Ishikawa (cell line): ENCODE measurements around the gene PATJ.

ENCODE experiments used
- CEBPB ChIP-seq: IDR thresholded peaks from 2 replicates; pipeline ENCODE4 v1.6.1; 2012
- CREB1 ChIP-seq: IDR thresholded peaks from 2 replicates; pipeline ENCODE4 v1.6.1; 2012; ENCODE audit warnings: low read depth
- EGR1 ChIP-seq: IDR thresholded peaks from 2 replicates; pipeline ENCODE4 v1.6.1; 2012
- EP300 ChIP-seq: IDR thresholded peaks from 2 replicates; pipeline ENCODE4 v1.6.1; 2012; ENCODE audit warnings: borderline replicate concordance
- FOXM1 ChIP-seq: IDR thresholded peaks from 2 replicates; pipeline ENCODE4 v1.6.1; 2012; ENCODE audit warnings: low read depth, borderline replicate concordance
- NFIC ChIP-seq: IDR thresholded peaks from 2 replicates; pipeline ENCODE4 v1.6.1; 2012
- RAD21 ChIP-seq: IDR thresholded peaks from 2 replicates; pipeline ENCODE4 v1.6.1; 2012; ENCODE audit warnings: low read depth
- TAF1 ChIP-seq: IDR thresholded peaks from 2 replicates; pipeline ENCODE4 v1.6.1; 2012; ENCODE audit warnings: low read depth, mild to moderate bottlenecking
- TCF12 ChIP-seq: IDR thresholded peaks from 2 replicates; pipeline ENCODE4 v1.6.1; 2012; ENCODE audit warnings: low read depth
- YY1 ChIP-seq: IDR thresholded peaks from 2 replicates; pipeline ENCODE4 v1.6.1; 2012; ENCODE audit warnings: low read depth
- ZBTB7A ChIP-seq: IDR thresholded peaks from 2 replicates; pipeline ENCODE4 v1.6.1; 2012; ENCODE audit warnings: low read depth
- TF ChIP-seq, protein P1 (sequence below): IDR thresholded peaks from 2 replicates; pipeline ENCODE4 v1.6.1; 2012
- TF ChIP-seq, protein P2 (sequence below): IDR thresholded peaks from 2 replicates; pipeline ENCODE4 v1.6.1; 2012; ENCODE audit warnings: low read depth, mild to moderate bottlenecking
- TF ChIP-seq, protein P3 (sequence below): IDR thresholded peaks from 2 replicates; pipeline ENCODE4 v1.6.1; 2012

Gene PATJ

DNA sequence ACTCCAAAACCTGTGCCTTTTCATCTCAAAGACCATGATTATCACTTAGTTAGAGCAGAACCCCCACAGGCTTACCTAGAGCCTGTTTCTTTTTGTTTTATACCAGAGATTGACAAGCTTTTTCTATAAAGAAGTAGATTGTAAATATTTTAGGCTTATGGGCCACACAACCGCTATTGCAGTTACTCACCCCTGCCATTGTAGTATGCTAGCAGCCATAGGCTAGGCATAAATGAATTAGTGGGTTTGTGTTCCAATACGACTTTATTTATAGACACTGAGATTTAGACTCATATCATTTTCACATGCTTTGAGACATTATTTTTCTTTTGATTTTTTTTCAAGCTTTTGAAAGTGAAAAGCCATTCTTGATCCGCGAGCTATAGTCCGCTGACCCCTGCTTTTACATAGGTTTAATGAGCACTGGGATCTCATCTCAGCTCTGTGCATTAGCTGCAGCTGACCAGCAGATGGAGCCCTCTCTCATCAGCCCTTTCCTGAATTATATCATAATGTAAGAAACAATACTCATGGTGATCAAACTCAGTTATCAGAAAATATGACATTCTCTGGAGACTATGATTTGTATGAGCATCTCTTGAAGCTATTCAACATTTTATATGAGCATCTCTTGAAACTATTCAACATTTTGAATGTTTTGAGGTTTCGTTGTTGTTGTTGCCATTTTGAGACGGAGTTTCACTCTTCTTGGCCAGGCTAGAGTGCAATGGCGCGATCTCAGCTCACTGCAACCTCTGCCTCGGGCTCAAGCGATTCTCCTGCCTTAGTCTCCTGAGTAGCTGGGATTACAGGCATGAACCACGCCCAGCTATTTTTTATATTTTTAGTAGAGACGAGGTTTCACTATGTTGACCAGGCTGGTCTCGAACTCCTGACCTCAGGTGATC, 340.4 kb downstream of the PATJ start:
- TF ChIP-seq EGR1 (no peak), ZBTB7A (no peak), RAD21 (peak; percentile 45; the same call in 1 of the 2 replicates)

DNA sequence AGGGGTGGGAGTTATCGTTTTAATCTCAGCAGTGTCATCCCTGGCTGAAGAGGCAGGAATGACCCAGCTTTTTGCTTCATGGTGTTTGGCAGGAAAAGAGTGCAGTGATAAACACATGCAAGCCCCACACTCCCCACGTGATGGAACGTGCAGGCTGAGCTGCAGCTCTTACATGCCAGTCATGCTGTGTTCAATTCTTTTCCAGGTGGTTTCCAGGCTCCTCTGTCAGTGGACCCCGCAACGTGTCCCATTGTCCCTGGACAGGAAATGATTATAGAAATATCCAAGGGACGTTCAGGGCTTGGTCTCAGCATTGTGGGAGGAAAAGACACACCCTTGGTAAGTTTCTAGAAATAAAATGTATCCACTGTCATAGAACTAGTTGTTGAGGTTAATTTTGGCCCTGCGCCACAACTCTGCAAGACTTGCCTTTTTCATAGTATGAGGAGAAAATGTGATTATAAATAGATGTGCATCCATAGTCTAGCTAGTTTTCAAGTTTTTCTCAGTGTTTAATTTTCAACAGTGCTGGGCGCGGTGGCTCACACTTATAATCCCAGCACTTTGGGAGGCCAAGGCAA, 342.1 kb downstream of the PATJ start:
- TF ChIP-seq, protein P1, sequence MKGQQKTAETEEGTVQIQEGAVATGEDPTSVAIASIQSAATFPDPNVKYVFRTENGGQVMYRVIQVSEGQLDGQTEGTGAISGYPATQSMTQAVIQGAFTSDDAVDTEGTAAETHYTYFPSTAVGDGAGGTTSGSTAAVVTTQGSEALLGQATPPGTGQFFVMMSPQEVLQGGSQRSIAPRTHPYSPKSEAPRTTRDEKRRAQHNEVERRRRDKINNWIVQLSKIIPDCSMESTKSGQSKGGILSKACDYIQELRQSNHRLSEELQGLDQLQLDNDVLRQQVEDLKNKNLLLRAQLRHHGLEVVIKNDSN, result no peak
- TF ChIP-seq NFIC (no peak), TAF1 (no peak), YY1 (no peak), CEBPB (no peak), EP300 (no peak), CREB1 (no peak), TCF12 (no peak), ZBTB7A (no peak), RAD21 (no peak), EGR1 (no peak)
- TF ChIP-seq, protein P2, sequence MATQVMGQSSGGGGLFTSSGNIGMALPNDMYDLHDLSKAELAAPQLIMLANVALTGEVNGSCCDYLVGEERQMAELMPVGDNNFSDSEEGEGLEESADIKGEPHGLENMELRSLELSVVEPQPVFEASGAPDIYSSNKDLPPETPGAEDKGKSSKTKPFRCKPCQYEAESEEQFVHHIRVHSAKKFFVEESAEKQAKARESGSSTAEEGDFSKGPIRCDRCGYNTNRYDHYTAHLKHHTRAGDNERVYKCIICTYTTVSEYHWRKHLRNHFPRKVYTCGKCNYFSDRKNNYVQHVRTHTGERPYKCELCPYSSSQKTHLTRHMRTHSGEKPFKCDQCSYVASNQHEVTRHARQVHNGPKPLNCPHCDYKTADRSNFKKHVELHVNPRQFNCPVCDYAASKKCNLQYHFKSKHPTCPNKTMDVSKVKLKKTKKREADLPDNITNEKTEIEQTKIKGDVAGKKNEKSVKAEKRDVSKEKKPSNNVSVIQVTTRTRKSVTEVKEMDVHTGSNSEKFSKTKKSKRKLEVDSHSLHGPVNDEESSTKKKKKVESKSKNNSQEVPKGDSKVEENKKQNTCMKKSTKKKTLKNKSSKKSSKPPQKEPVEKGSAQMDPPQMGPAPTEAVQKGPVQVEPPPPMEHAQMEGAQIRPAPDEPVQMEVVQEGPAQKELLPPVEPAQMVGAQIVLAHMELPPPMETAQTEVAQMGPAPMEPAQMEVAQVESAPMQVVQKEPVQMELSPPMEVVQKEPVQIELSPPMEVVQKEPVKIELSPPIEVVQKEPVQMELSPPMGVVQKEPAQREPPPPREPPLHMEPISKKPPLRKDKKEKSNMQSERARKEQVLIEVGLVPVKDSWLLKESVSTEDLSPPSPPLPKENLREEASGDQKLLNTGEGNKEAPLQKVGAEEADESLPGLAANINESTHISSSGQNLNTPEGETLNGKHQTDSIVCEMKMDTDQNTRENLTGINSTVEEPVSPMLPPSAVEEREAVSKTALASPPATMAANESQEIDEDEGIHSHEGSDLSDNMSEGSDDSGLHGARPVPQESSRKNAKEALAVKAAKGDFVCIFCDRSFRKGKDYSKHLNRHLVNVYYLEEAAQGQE, result no peak

DNA sequence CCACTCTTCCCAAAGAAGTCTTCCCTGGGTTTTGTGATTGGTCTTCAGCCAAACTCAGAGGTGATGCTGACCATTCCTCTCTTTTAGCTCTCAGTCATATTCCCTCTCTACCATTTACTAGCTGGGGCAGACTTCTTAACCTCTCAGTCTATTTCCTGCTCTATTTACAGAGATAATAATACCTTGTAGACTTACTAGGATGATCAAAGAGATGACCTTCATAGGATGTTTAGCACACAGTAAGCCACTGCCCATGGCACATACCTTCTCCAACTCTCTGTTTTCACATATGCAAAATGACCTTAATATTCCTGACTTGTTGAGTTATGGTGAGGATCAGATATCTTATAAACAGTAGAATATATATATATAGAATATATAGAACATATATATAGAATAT, 346.2 kb downstream of the PATJ start:
- TF ChIP-seq EP300, result no peak
- no peak for TF ChIP-seq YY1
- no peak for TF ChIP-seq TCF12
- TF ChIP-seq CREB1, result no peak
- TF ChIP-seq CEBPB, result no peak

DNA sequence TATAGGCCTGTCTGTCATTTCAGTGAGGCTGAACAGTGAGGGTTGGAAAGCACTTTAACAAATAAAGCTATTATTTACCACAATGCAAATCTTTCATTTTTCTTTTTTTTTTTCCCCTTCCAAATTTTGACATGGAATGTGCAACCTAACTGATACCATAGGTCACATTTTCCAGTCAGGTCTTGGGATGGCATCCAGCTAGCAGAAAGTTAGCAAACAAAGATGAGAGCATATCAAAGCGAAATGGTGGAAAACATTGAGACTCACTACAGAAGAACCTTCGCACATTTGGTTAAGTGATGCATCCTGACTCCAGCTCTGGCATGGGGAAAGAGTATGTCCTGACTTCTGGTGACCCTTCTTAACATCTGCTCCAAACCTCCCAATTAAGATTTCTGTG, 347.3 kb downstream of the PATJ start:
- no peak for TF ChIP-seq FOXM1
- no peak for TF ChIP-seq TCF12
- TF ChIP-seq ZBTB7A, result no peak
- TF ChIP-seq YY1, result no peak
- no peak for TF ChIP-seq TAF1
- TF ChIP-seq, protein P1, result no peak
- TF ChIP-seq EP300, result no peak
- TF ChIP-seq, protein P2, result no peak
- TF ChIP-seq CREB1, result no peak
- TF ChIP-seq, protein P3, sequence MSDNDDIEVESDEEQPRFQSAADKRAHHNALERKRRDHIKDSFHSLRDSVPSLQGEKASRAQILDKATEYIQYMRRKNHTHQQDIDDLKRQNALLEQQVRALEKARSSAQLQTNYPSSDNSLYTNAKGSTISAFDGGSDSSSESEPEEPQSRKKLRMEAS, result no peak
- TF ChIP-seq CEBPB, result no peak
- TF ChIP-seq NFIC, result no peak

DNA sequence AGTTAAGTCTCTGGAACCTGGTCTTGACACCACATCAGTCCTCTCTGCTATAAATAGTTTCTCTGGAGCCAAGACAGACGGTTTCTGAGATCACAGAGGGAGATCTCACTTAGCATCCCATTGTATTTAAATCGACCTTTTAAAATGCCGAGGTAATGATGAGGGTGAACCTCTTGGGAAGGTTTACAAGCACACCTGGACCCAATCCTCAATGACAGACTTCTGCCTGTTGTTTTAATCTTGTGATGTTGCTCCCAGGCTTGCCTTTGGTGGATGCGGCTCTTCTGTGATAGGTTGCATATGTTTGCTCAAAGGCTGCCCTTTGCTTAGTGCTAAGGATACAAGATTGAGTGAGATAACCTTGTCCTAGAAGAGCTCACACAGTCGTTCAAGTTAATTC, 347.7 kb downstream of the PATJ start:
- TF ChIP-seq NFIC (no peak), RAD21 (no peak), TCF12 (no peak), ZBTB7A (no peak), CEBPB (no peak), CREB1 (no peak), YY1 (no peak), EGR1 (no peak), FOXM1 (no peak), EP300 (no peak)
- TF ChIP-seq, protein P1, result no peak
- TF ChIP-seq, protein P2, result no peak
- TF ChIP-seq, protein P3, result no peak
